GM21529 (cell line): Measurements from ENCODE around the gene SCAMP4.

Experiments
- ATAC-seq: cut with Tn5 transposase; IDR thresholded peaks from one replicate; pipeline ENCODE4 v1.9.1; 2021; ENCODE audit not compliant: unreplicated experiment

SCAMP4 gene, protein sequence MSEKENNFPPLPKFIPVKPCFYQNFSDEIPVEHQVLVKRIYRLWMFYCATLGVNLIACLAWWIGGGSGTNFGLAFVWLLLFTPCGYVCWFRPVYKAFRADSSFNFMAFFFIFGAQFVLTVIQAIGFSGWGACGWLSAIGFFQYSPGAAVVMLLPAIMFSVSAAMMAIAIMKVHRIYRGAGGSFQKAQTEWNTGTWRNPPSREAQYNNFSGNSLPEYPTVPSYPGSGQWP

GRCh38 chr19:1905110-1905862 is at the start of gene SCAMP4, which contains the start of gene ADAT3:
TSS of gene SCAMP4 (plus strand) at chr19:1905399. CDS start at chr19:1915020, 9,621 bp downstream.
TSS of gene ADAT3 (plus strand) at chr19:1905399. CDS start at chr19:1912048, 6,649 bp downstream.
- peak; percentile 75 for ATAC-seq

- ATAC-seq: no peak
Measured at GRCh38 chr19:1855828-1856255, 49.4 kb upstream of the SCAMP4 start.

DNA sequence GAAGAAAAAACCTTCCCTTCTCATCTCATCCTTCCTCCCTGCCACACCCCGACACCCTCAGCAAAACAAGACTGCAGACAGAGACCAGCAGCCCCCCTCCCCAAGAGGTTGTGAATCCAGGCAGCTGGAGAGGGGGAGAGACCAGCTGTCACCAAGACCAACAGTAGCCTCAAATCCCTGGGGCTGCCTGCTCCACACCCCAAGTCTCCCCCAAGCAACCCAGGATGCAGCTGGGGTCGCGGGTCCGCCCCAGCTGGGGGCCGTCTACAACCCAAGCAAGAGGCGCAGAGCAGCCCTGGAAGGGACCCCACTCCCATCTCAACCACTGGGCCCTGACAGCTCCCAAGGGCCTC is 48.9 kb upstream of the SCAMP4 start:
- ATAC-seq: no peak

DNA sequence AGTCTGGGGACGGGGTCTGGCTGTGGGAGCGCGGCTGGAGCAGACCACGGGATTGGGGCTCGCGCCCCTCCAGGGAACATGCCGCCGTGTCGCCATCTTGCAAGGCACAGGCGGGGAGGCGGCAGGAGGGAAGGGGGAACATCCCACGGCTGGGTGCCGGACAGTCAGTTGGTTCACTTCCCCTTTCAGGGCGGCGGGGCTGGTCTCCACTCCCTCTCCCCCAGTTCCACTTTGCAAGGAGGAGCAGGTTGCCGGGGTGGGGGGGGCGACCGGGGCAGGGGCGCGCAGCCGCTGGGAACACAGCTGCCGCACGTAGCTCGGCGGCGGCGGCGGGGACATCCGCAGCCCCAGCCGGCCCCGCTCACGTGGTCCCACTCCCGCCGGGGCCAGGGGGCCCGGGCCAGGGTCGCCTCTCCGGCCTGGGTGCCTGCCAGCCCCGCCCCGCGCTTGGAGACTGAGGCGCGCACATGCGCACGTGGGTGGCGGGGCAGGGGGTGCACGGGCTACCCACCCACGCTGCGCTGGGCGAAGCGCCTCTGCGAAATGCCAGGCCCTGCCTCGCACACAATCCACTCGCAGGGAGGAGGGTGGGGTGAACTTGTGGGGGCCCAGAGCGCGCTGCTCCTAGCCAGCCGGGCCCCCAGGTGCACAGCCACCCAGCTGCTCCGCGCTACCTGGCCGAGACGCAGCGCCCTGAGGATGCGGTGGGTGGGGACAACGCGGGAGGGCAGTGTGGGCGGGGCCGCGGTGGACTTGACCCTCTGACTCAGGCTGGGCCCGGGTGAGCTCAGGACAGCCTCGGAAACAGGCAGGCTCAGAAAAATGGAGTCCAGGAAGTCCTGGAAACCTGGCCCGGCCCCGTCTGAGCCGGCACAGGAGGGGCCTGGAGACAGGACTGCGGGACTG is 48.2 kb upstream of the SCAMP4 start:
- ATAC-seq: peak; percentile 31

DNA sequence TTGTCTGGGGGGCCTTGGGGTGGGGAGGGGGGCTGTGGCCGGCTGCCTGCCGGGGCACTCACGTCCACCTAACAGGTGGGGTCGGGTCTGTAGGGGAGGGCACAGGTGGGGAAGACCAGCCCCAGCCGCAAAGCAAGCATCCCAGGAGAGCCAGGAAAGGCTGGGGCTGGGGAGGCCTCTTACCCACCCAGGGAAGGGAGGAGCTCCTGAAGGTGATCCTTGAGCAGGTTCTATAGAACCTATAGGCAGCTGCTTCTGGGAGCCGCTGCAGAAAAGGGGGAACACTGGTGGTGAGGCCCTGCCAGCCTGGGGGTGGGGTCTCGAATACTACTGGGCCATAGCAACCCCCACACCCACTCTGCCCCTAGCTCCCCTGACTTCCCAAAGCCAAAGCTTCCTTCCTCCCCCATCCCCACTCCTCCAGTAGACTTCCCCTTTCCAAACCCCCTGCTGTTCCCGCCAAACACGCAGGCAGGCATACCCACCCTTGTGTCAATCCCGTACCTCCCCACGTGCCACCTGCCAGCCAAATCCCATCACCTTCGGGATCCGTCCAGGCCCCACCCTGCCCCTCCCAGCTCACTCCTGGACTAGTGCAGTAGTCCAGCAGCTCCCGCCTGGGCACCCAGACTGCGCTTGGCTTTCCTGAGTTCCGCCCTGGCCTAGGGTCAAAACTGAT is 47.4 kb upstream of the SCAMP4 start:
- ATAC-seq: no peak

GRCh38 chr19:1858412-1859081 is 46.7 kb upstream of the SCAMP4 start:
- no peak for ATAC-seq

DNA sequence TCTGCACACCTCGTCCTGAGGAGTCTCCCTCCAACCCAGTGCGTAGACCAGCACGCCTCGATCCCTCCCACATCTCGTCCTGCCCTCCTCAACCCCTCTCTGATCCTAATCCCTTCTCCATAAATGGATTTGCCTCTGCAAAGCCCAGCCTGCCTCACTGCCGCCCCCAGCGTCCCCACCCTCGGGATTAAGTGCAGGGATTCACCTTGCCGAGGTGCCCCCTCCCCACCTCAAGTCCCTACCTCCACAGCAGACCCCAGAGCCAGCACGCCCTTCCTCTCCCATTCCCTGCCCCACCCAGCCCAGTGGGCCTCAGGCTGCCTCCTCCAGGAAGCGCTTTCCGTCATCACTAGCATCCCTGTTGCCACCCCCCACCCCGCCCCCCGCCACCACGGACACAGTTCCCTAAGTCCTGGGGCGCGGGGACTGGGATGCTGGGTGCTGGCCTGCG is 45.8 kb upstream of the SCAMP4 start:
- no peak for ATAC-seq

DNA sequence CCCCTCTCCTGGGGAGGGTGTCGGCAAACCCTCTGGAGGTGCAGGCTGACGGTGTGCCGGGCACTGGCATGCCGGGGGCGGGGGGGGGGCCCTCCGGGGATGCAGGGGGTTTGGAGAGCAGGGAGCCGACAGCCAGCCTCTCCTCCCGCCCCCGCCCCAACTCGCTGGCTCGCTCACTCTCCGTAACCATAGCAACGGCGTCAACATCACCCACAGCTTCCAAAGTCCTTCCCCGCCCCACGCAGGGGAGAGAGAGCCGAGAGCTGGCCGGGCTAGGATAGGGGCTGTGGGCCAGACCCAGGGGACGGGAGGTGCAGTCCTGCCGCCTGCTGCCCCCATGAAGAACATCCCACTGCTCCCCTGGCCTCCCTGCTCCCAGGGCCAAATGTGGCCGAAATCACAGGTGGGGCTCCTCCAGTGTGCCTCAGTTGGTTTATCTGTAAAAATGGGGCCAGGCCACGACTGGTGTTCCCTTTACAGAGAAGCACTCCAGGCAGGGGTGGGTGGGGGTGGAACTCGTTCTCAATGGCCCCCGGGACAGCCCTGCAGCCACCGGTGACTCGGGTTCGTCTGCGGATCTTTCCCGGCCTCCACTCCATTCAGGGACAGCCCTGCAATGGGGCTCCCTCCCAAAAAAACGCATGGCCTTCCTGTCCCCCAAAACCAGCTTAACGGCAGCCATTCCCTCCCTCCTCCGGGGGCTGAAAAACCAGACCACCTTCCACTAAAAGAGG is 45.0 kb upstream of the SCAMP4 start:
- ATAC-seq: no peak

DNA sequence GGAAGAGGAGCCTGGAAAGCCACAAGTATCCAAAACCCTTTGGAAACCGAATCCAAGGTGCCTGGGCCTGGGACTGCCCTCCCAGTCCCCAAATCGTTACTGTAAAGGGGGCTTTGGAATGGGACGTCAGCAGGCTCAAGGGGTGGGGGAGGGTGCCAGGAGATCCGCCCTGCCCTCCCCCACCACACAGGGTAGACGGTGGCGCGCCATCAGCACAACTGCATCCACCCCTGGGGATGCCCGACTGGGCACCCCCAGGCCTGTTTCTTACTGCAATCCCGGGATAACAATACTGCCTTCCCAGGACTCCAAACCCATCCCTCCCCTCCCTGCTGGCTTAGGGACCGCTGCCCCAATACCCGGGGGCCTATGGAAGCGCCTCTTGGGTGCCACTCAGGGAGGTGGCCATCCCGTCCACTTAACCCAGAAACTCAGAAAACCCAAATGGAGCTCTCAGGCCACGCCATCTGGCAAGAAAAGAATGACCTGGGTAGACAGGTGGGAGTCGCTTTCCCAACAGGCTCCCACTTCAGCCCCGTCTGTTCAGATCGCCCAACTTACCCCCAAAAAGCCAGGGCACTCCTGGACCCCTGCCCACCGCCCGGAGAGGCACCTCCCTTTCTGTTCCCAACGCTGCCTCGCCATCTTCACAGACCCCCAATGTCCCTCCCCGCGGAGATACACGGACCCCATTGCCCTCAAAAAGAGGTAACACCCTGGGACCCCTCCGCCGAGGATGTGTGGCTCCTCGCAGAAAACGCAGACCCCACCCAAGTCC is 44.2 kb upstream of the SCAMP4 start:
- ATAC-seq: no peak

- no peak for ATAC-seq
Measured at GRCh38 chr19:1861599-1862031, 43.6 kb upstream of the SCAMP4 start.

DNA sequence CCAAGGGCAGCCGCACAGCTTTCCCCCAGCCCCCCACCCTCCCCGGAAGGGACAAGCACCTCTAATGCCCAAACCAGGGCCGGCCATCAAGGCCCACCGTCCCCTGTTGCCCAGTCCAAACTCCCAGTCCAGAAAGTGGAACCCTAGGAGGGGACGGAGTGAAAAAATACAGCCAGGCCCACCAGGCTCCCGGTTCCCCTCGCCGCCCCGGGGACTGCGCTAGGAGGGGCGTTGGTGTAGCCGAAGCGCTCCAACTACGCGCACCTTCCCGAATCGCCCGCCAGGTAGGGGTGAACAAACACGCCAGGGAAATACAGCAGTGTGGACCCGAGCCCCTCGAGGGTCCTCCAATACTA is 43.2 kb upstream of the SCAMP4 start:
- no peak for ATAC-seq

- ATAC-seq: no peak
Measured at GRCh38 chr19:1862424-1863327, 42.5 kb upstream of the SCAMP4 start.

DNA sequence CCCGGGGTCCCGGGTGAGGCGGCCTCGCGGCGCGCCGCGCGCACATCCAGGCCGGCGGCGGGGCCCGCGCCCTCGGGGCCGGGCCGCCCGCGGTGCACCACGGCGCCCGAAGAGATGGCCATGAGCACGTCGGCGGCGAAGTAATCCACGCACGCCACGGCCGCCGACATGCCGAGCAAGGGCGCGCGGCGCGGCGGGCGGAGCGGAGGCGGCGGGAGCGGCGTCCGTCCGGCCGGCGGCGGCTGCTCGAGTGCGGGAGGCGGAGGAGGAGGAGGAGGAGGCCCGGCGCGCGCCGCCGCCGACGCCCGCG is 41.9 kb upstream of the SCAMP4 start, which contains the start of gene KLF16:
Gene KLF16 (minus strand): TSS at position 252 of the 310 bp plus-strand sequence. CDS start 82 bp downstream, at position 170.
- no peak for ATAC-seq

DNA sequence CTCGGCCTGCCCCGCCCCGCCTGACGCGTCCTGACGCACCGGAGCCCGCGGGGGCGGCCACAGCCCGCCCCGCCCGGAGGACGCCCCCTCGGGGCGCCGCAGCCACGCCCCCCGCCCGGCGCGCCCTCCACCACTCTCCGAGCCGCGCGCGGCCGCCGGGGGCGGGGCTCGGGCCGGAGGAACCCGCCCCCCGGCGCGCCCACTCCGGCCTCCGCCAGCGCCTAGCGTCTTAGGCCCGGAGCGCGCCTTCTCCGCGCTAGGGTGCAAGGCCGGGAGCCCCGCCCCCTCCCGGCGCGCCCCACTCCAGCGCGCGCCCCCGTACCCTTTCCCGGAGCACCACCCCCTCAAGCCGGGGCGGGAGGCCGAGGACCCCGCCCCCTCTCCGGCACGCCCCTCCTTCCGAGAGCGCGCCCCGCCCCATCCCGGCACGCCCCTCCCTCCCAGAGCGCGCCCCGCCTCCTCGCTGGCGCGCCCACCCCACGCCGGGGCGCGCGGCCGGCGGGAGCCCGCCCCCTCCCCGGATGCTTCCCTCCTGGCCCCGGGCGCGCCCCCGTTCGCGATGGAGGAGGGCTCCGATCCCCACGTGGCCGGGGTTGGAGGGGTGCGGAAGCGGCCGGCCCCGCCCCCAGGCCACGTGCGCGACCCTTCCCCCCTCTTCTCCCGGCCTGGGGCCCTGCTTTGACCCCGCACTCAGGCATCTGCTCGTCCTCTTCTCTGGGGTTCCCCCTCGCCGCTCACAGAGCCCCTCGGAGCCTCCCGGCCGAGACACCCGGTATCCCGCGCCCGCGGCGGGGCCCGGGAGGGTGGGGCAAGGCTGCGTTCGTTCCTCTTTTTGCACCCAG is 41.3 kb upstream of the SCAMP4 start:
- ATAC-seq: peak; percentile 51

- ATAC-seq: peak; percentile 34
Measured at GRCh38 chr19:1864480-1865171, 40.6 kb upstream of the SCAMP4 start.
